Gastroesophageal sphincter (tissue), 4 donors: ENCODE results near the gene SPINK8. TPM values are rescaled to one million over a fixed set of nuclear protein-coding genes. Genes with fewer than 3 reads are reported as not detected.

Experiments used
- ATAC-seq: fragments of 150-250 bp; one replicate; pipeline ENCODE4 v1.9.1; 2016; ENCODE audit warnings: mild to moderate bottlenecking, moderate library complexity
- H3K27ac ChIP-seq, 4 donors: fragments of 200-600 bp; sonication (generic) in 3 of 4; 1 replicate in 3 of 4; 2 replicates in 1 of 4; pipeline ENCODE4 v1.5.1; 2016 to 2019
- H3K27me3 ChIP-seq: fragments of 200-600 bp; sonication (generic); one replicate; pipeline ENCODE4 v1.5.1; 2019
- H3K36me3 ChIP-seq, 2 donors: fragments of 200-600 bp; sonication (generic); one replicate each; pipeline ENCODE4 v1.5.1; 2019; ENCODE audit warnings: control low read depth in 1 of 2
- H3K4me1 ChIP-seq, 3 donors: fragments of 200-600 bp; sonication (generic); 1 replicate in 2 of 3; 2 replicates in 1 of 3; pipeline ENCODE4 v1.5.1; 2016 to 2019; ENCODE audit warnings: control low read depth in 2 of 3
- H3K4me3 ChIP-seq, 2 donors: fragments of 200-600 bp; sonication (generic); one replicate each; pipeline ENCODE4 v1.5.1; 2019; ENCODE audit warnings: mild to moderate bottlenecking in 1 of 2, moderate library complexity in 1 of 2
- H3K9me3 ChIP-seq, 3 donors: fragments of 200-600 bp; sonication (generic); one replicate each; pipeline ENCODE4 v1.5.1; 2017 to 2019; ENCODE audit warnings: control low read depth in 2 of 3
- CTCF ChIP-seq, 4 experiments: fragments of 200-600 bp in 2 of 4; fragments of 450-650 bp in 2 of 4; sonication (generic) in 1 of 4; IDR thresholded peaks; one replicate each; pipeline ENCODE4 v1.5.1; 2017 to 2019; ENCODE audit warnings: antibody characterized with exemption in 4 of 4, mild to moderate bottlenecking in 2 of 4, moderate library complexity in 2 of 4
- EP300 ChIP-seq: sonication (generic); formaldehyde crosslinking; IDR thresholded peaks from one replicate; pipeline ENCODE4 v1.6.1; 2017; ENCODE audit warnings: antibody characterized with exemption, mild to moderate bottlenecking
- POLR2A ChIP-seq, 2 donors: fragments of 450-650 bp; IDR thresholded peaks; one replicate each; pipeline ENCODE4 v1.6.1; 2017; ENCODE audit warnings: antibody characterized with exemption in 2 of 2, mild to moderate bottlenecking in 2 of 2, moderate library complexity in 1 of 2
- POLR2AphosphoS5 ChIP-seq: sonication (generic); formaldehyde crosslinking; IDR thresholded peaks from one replicate; pipeline ENCODE4 v1.6.1; 2017; ENCODE audit warnings: antibody characterized with exemption
- WGBS, 2 donors: methylation state at CpG; one replicate each; pipeline ENCODE4 v1.1.5; 2018; ENCODE audit warnings: low coverage in 1 of 2; 5-methylcytosine and 5-hydroxymethylcytosine counted together
- total RNA-seq, 4 donors: library from RNA; depleted of rRNA; stranded (reverse); fragments of >200 nt; gene quantifications; one replicate each; pipeline ENCODE4 v1.1.0, GENCODE V29; 2016

The SPINK8 gene
- total RNA-seq, 4 donors from 2014 or later: not detected

- no peak overlapping the region for H3K27ac ChIP-seq
- peaks cover 0 to 16% (median 0%) of the 10 kb centered on the region in 3 donors for H3K9me3 ChIP-seq
- peaks cover 19% of the 10 kb centered on the region for H3K27me3 ChIP-seq
- WGBS, 2 donors: 51 to 71% methylated on average over 1 to 2 of the region's 2 CpGs
- H3K36me3 ChIP-seq: no peaks in the 10 kb centered on the region
- no peak overlapping the region for H3K4me3 ChIP-seq
- ATAC-seq: no peak
- no peaks in the 10 kb centered on the region for H3K4me1 ChIP-seq
- TF ChIP-seq EP300: no peak
- no peak for TF ChIP-seq POLR2A (IDR thresholded peaks at IDR 0.05)
- no peak for TF ChIP-seq CTCF (IDR thresholded peaks at IDR 0.05)
- no peak for TF ChIP-seq POLR2AphosphoS5
Measured at GRCh38 chr3:48320996-48321395, 12.5 kb downstream of the SPINK8 start.

GRCh38 chr3:48318713-48319468, 14.6 kb downstream of the SPINK8 start:
- Histone ChIP-seq H3K27me3 (peaks cover 19% of the 10 kb centered on the region), H3K4me3 (no peak overlapping the region), H3K27ac (no peak overlapping the region), H3K36me3 (no peaks in the 10 kb centered on the region), H3K9me3 (peaks cover 0 to 34% (median 0%) of the 10 kb centered on the region in 3 donors), H3K4me1 (no peaks in the 10 kb centered on the region)
- no peak for TF ChIP-seq EP300
- TF ChIP-seq POLR2A (IDR thresholded peaks at IDR 0.05): no peak
- TF ChIP-seq POLR2AphosphoS5: no peak
- TF ChIP-seq CTCF (IDR thresholded peaks at IDR 0.05): no peak
- WGBS, 2 donors: 57 to 73% methylated on average over 2 of the region's 2 CpGs
- no peak for ATAC-seq

DNA sequence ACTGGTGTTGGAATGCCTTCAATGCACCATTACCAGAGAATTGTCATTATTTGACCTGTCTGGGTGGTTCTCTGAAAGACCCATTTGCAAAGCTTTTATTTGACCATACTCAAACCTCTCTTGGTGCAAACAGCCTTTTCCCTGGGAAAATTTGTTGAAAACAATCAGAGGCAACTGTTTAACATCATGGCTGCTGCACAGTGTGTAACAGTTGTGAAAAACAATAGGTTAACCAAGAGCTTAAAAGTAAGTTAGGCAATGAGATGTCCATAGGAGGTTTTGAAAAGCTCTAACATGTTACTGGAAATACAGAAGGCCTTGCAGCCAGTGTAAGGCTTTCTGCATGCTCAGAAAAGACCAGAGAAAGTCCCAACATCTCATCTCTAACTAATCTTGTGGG, 18.9 kb downstream of the SPINK8 start:
- no peak for TF ChIP-seq CTCF (IDR thresholded peaks at IDR 0.05)
- TF ChIP-seq POLR2A (IDR thresholded peaks at IDR 0.05): no peak
- TF ChIP-seq POLR2AphosphoS5: no peak
- TF ChIP-seq EP300: no peak
- peaks cover 19% of the 10 kb centered on the region for H3K27me3 ChIP-seq

GRCh38 chr3:48306860-48307530, 26.5 kb downstream of the SPINK8 start:
- Histone ChIP-seq H3K4me1 (peaks cover 0 to 6% (median 0%) of the 10 kb centered on the region in 3 donors), H3K36me3 (no peaks in the 10 kb centered on the region), H3K27ac (no peak overlapping the region), H3K4me3 (no peak overlapping the region), H3K9me3 (no peaks in the 10 kb centered on the region), H3K27me3 (peaks cover 3% of the 10 kb centered on the region)
- WGBS, 2 donors: 61 to 69% methylated on average over 4 of the region's 4 CpGs
- no peak for ATAC-seq
- no peak for TF ChIP-seq POLR2AphosphoS5
- no peak for TF ChIP-seq EP300
- TF ChIP-seq CTCF (IDR thresholded peaks at IDR 0.05): no peak
- no peak for TF ChIP-seq POLR2A (IDR thresholded peaks at IDR 0.05)

More for the DNA sequence above, 18.9 kb downstream of the SPINK8 start:
- no peak overlapping the region for H3K27ac ChIP-seq
- no peaks in the 10 kb centered on the region for H3K36me3 ChIP-seq
- ATAC-seq: no peak
- H3K4me1 ChIP-seq: no peaks in the 10 kb centered on the region
- H3K9me3 ChIP-seq: peaks cover 0 to 34% (median 0%) of the 10 kb centered on the region in 3 donors
- H3K4me3 ChIP-seq: no peak overlapping the region
